ENCODE measurements around the gene FAM124A. TPM values are rescaled to one million over a fixed set of nuclear protein-coding genes. Genes with fewer than 3 reads are reported as not detected.
"Not testable (repeated sequence)": the region's sequence is repeated elsewhere in the genome, so short reads cannot be mapped to it uniquely, and the experiment has no call there.

The FAM124A gene
- total RNA-seq, 1 experiment from 2014 or later, result 3.1 TPM

DNA sequence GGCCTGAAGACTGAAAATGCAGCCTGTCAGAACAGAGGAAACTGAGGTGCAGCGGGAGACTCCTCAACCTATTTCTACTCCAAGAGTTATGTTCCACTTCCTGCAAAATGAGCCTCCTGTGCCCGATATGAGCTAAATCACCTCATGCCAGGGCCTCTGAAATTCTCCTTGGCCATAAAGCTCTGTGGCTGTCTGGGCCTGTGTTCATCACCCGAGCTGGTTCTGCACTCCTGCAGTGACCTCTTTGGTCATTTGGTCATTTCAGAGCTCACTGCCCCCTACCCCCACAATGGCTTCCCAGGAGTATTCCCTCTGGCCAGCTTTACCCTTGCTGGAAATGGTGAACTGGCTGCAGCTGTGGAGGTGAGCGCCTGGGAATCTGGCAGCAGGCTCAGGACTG, 65.6 kb downstream of the FAM124A start:
- ChIA-PET CTCF (interaction anchor here (1.8 to 4.3 kb wide), 7 partner anchors 10 to 510 kb away, joined by 5 to 126 read pairs (median 19); no protein-coding TSS in a partner anchor), RAD21 (ENCODE audit: low non-redundant PET in 1 of 2, low total read pairs in 2 of 2, uncharacterized antibody in 2 of 2, unreplicated experiment in 2 of 2) (interaction anchor here (1.3 to 2.6 kb wide), 3 partner anchors 139 to 162 kb away, joined by 7 to 20 read pairs (median 19); no protein-coding TSS in a partner anchor), POLR2A (no interaction called here)
- H3K27ac ChIP-seq (ENCODE audit: low read depth, low read length), result no peak overlapping the region
- no peaks in the 10 kb centered on the region for H3K9me2 ChIP-seq (ENCODE audit: insufficient read depth)
- no peak overlapping the region for H3K9ac ChIP-seq (ENCODE audit: low read length)
- no peaks in the 10 kb centered on the region for H3K9me3 ChIP-seq (ENCODE audit: control insufficient read depth in 1 of 2, insufficient read depth in 1 of 2, low read depth in 1 of 2, low read length in 2 of 2)
- H4K20me1 ChIP-seq (ENCODE audit: insufficient read depth), result no peaks in the 10 kb centered on the region
- H3K4me3 ChIP-seq (replicated peaks in 1 of 2; ENCODE audit: low read depth in 1 of 2, low read length in 2 of 2), result no peak overlapping the region
- H3K4me2 ChIP-seq (ENCODE audit: low read length), result no peak overlapping the region
- DNase-seq (ENCODE audit: low read depth, low spot score) (no peak), ATAC-seq (no peak)
- no peak overlapping the region for H2AFZ ChIP-seq (ENCODE audit: low read depth, low read length, poor library complexity, severe bottlenecking)
- BruUV-seq (replicated peaks), result no TSS peak
- intact Hi-C loops (cut with micrococcal nuclease), result loop anchor here (2.0 kb wide), 1 partner anchor 509 kb away; no protein-coding TSS in a partner anchor
- H3K79me2 ChIP-seq (ENCODE audit: insufficient read depth, low read length), result no peaks in the 10 kb centered on the region
- H3K36me3 ChIP-seq (ENCODE audit: control insufficient read depth in 1 of 2, insufficient read depth in 2 of 2, low read length in 2 of 2), result no peaks in the 10 kb centered on the region
- no peaks in the 10 kb centered on the region for H3K4me1 ChIP-seq (ENCODE audit: control insufficient read depth in 1 of 2, insufficient read depth in 2 of 2, low read length in 2 of 2)
- TF ChIP-seq SP1 (IDR thresholded peaks at IDR 0.05; ENCODE audit: low read depth) (no peak), EGR1 (IDR thresholded peaks at IDR 0.05; ENCODE audit: low read depth) (no peak), FOSL1 (IDR thresholded peaks at IDR 0.05; ENCODE audit: low read depth) (no peak), RAD21 (IDR thresholded peaks at IDR 0.05; ENCODE audit: low read depth) (no peak)
- H3K27me3 ChIP-seq (ENCODE audit: insufficient read depth, low read length), result no peaks in the 10 kb centered on the region

DNA sequence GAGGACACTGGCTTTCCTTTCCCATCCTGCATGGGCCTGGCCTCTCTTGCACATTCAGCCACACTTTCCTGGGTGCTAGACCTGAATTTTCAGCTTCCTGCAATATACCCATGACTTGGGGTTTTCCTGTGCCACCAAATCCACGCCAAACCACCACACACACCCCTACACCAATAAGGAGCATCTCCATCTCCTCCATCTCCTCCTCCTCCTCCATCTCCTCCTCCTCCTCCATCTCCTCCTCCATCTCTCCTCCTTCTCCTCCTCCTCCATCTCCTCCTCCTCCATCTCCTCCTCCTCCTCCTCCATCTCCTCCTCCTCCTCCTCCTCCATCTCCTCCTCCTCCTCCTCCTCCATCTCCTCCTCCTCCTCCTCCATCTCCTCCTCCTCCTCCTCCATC, 66.1 kb downstream of the FAM124A start:
- not testable (repeated sequence) for H3K4me2 ChIP-seq (ENCODE audit: low read length)

More for the DNA sequence above, 66.1 kb downstream of the FAM124A start:
- H3K9me2 ChIP-seq (ENCODE audit: insufficient read depth); H3K4me1 ChIP-seq (ENCODE audit: control insufficient read depth in 1 of 2, insufficient read depth in 2 of 2, low read length in 2 of 2); ATAC-seq; H2AFZ ChIP-seq (ENCODE audit: low read depth, low read length, poor library complexity, severe bottlenecking); H3K27ac ChIP-seq (ENCODE audit: low read depth, low read length); H3K9me3 ChIP-seq (ENCODE audit: control insufficient read depth in 1 of 2, insufficient read depth in 1 of 2, low read depth in 1 of 2, low read length in 2 of 2); intact Hi-C loops (cut with micrococcal nuclease); POLR2A ChIA-PET; H3K27me3 ChIP-seq (ENCODE audit: insufficient read depth, low read length); H3K36me3 ChIP-seq (ENCODE audit: control insufficient read depth in 1 of 2, insufficient read depth in 2 of 2, low read length in 2 of 2); H3K4me3 ChIP-seq (replicated peaks in 1 of 2; ENCODE audit: low read depth in 1 of 2, low read length in 2 of 2); BruUV-seq (replicated peaks); H3K79me2 ChIP-seq (ENCODE audit: insufficient read depth, low read length); H4K20me1 ChIP-seq (ENCODE audit: insufficient read depth); DNase-seq (ENCODE audit: low read depth, low spot score); H3K9ac ChIP-seq (ENCODE audit: low read length): not testable (repeated sequence)
- ChIA-PET RAD21 (ENCODE audit: low non-redundant PET in 1 of 2, low total read pairs in 2 of 2, uncharacterized antibody in 2 of 2, unreplicated experiment in 2 of 2) (interaction anchor here in 1 of 2 experiments (1.3 kb wide), 1 partner anchor 163 kb away, joined by 7 read pairs; no protein-coding TSS in a partner anchor), CTCF (interaction anchor here (1.9 to 4.3 kb wide), 5 partner anchors 10 to 510 kb away, joined by 8 to 126 read pairs (median 19); no protein-coding TSS in a partner anchor)
